Measurements from ENCODE around the gene HEATR5A. TPM values are rescaled to one million over a fixed set of nuclear protein-coding genes. Genes with fewer than 3 reads are reported as not detected.
A peak's percentile ranks its signal among the peaks of the same experiment; 100 is the strongest.
"Not testable (repeated sequence)": the region's sequence is repeated elsewhere in the genome, so short reads cannot be mapped to it uniquely, and the experiment has no call there.

The HEATR5A gene
- total RNA-seq, 6 experiments from 2014 or later = 13.2 to 20.8 (median 17.6) TPM

- peaks cover 2 to 75% (median 35%) of the 10 kb centered on the region in 4 donors for H3K4me1 ChIP-seq
- TF ChIP-seq POLR2A (IDR thresholded peaks at IDR 0.05) (no peak), CTCF (IDR thresholded peaks at IDR 0.05) (no peak)
- DNase-seq (peak; percentile 48 to 86 (median 65)), ATAC-seq (peak; percentile 28 to 61 (median 42))
- no peak overlapping the region for H3K4me3 ChIP-seq
- 26% methylated on average over 5 of the region's 6 CpGs for WGBS (ENCODE audit: insufficient coverage, low coverage, low lambda C conversion rate, missing lambda C conversion rate)
- H3K9me3 ChIP-seq = no peaks in the 10 kb centered on the region
- H3K36me3 ChIP-seq = no peaks in the 10 kb centered on the region
- H3K27me3 ChIP-seq = no peaks in the 10 kb centered on the region
- intact Hi-C loops (cut with DNase I) = no loop called here
- H3K27ac ChIP-seq = peak overlapping the region; percentile 62 to 80 (median 77)
These were observed 158.3 kb downstream of the HEATR5A start for GRCh38 chr14:31261859-31262731.

- Histone ChIP-seq H3K27me3 (no peaks in the 10 kb centered on the region), H3K27ac (peak overlapping the region; percentile 62 to 80 (median 77)), H3K4me1 (peaks cover 2 to 73% (median 35%) of the 10 kb centered on the region in 4 donors), H3K36me3 (no peaks in the 10 kb centered on the region), H3K9me3 (no peaks in the 10 kb centered on the region), H3K4me3 (no peak overlapping the region)
- TF ChIP-seq POLR2A (IDR thresholded peaks at IDR 0.05) (no peak), CTCF (IDR thresholded peaks at IDR 0.05) (no peak)
- WGBS (ENCODE audit: insufficient coverage, low coverage, low lambda C conversion rate, missing lambda C conversion rate) = 89% methylated on average over 3 of the region's 3 CpGs
- DNase-seq = no peak
- no peak for ATAC-seq
- intact Hi-C loops (cut with DNase I) = no loop called here
These were observed 158.9 kb downstream of the HEATR5A start for GRCh38 chr14:31261523-31261858.

GRCh38 chr14:31259040-31259435, 161.3 kb downstream of the HEATR5A start:
- intact Hi-C loops (cut with DNase I); ATAC-seq; H3K36me3 ChIP-seq; H3K9me3 ChIP-seq; H3K4me3 ChIP-seq; DNase-seq; H3K27me3 ChIP-seq: not testable (repeated sequence)
- WGBS (ENCODE audit: insufficient coverage, low coverage, low lambda C conversion rate, missing lambda C conversion rate) = 73% methylated on average over 2 of the region's 4 CpGs
- Histone ChIP-seq H3K27ac (peak overlapping the region; percentile 14 to 89 (median 71)), H3K4me1 (peaks cover 2 to 54% (median 27%) of the 10 kb centered on the region in 4 donors)

GRCh38 chr14:31258427-31259039, 161.8 kb downstream of the HEATR5A start:
- no peak for TF ChIP-seq POLR2A (IDR thresholded peaks at IDR 0.05)
- no peak for TF ChIP-seq CTCF (IDR thresholded peaks at IDR 0.05)
- 96% methylated on average over 3 of the region's 3 CpGs for WGBS (ENCODE audit: insufficient coverage, low coverage, low lambda C conversion rate, missing lambda C conversion rate)
- no peak for ATAC-seq
- H3K4me1 ChIP-seq = peaks cover 0 to 49% (median 25%) of the 10 kb centered on the region in 4 donors
- no peak for DNase-seq
- H3K27ac ChIP-seq = peak overlapping the region; percentile 14 to 89 (median 71)
- intact Hi-C loops (cut with DNase I) = no loop called here
- no peaks in the 10 kb centered on the region for H3K27me3 ChIP-seq
- H3K36me3 ChIP-seq = no peaks in the 10 kb centered on the region
- no peaks in the 10 kb centered on the region for H3K9me3 ChIP-seq
- no peak overlapping the region for H3K4me3 ChIP-seq

Measured in right lobe of liver (tissue), 6 donors.